GM18498 (cell line): Measurements from ENCODE around the gene SRGAP2B.
"Not testable (repeated sequence)": the region's sequence is repeated elsewhere in the genome, so short reads cannot be mapped to it uniquely, and the experiment has no call there.

Source experiments
- ATAC-seq: cut with Tn5 transposase; IDR thresholded peaks from one replicate; pipeline ENCODE4 v1.9.1; 2021; ENCODE audit warnings: mild to moderate bottlenecking, moderate library complexity; ENCODE audit not compliant: unreplicated experiment

The SRGAP2B gene

DNA sequence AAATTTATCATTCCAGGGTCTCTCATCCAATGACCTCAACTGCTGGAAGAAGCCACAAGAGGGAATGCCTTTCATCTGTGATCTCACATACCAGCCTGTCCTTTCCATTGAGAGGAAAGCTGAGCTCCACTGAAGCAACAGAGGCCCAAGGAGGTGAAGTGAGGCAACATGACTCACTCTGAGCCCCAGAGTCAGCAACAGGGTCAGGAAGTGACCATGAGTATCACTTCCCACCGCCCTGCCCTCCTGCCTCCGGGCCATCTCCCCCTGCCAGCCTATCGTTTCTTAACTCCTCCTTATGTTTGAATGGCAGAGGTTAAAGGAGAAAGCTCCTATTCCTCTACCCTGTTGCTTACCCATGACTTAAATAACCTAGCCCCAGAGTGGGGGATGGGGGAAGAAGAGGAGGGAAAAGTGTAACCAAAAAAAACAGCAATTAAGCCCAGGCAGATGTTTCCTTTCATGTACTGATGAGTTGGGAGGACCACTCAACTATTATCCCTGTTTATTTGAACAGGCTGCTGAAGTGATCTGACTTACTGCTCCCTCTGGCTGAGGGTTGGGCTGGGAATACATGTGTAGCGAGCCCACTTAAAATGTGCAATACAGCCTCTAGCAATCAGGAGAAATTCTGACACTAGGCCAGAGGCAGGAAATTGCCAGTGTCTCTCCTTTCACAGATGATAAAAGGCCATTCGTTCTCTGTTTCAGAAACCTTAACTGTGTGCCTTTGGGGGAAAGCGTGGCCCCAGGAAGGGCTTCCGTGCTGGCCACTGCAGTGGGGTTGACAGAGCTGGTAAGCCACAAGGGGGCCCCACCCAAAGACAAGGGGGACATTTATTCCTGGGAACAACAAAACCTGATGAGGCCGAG, 177.7 kb downstream of the SRGAP2B start:
- not testable (repeated sequence) for ATAC-seq

DNA sequence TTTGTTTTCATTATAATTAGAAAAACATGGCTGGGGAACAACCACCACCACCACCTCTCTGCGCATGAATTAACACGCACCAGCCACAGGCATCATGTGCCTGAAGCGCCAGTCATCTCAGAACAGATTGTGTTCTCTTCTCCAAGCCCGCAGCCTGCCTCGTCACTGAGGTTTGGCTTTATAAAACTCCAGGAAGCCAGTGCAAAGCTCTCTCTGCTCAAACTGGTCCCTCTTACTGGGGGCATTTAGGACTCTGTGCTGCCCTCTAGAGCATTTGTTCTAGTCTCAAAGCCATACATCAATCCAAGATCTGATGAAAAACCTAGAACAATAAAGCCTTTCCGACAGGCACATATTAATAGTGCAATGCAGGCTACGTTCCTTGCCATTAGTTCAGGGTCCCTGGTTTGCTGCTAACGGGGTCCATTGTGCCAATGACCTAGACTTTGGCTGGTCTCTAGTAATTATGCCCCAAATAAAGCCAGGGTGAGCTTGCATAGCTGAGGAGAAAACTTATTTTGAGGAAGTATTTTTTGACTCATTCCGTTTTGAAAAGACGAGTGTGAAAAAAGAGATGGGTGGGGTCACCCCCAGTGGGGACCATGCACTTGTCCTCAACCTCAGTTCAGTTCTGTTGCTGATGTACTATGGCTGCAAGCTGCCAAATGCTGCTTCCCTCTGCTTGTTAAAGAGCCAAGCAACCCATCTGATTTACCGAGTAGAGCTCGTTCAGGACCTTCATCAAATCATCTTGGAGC, 181.0 kb downstream of the SRGAP2B start:
- ATAC-seq = peak; percentile 72

DNA sequence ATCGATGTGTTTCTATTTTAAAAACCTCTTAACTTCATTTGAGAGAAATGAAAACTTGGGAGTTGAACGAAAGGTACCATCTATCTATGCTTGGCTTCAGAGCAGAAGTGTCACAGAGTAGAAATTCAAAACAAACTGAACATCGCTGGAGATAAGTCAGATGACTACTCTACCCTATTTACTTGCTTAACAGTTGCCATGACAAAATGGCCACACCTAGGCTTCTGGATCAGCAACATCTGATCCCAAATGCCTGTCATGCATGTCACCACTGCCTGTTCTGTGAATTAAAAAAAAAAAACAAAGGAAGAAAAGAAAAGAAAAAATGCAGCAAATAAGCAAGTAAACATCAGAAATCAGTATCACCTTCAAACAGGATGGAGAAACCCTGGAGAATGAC, 181.7 kb downstream of the SRGAP2B start:
- ATAC-seq = not testable (repeated sequence)

DNA sequence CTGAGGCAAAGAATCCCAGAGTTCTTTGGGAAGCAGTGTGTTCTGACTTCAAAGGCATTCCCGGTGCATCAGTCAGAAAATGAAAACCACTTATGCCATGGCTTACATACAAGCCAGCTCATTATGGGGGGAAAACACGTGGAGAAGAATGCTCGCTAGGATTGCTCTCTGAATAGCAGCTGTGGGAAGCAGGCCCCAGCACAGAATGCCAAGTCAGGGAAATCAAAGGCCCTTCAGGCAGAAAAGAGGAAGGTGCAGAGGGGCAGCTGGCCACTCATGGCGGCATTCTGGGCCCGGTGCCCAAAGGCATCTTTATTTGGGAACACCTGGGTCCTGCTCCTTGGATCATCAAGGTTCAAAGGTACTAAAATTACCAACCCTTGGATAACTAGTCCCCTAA, 184.4 kb downstream of the SRGAP2B start:
- not testable (repeated sequence) for ATAC-seq

DNA sequence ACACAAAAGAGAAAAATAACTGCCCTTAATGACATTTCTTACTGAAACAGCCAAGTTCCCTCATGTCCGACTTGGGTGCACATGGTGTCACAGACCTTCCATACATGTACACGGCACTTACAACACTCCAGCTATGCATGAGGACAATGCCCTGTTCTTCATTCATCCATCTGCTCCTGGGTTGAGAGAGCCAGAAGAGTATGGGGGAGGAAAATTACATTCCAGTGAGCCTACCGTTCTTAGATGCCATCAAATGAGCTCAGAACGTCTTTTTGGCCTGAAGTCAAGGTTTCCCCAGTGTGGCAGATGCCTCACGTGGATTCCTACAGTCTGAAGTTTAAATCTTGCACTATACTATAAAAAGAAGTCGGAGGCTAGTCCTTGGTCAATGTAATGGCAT, 194.3 kb downstream of the SRGAP2B start:
- not testable (repeated sequence) for ATAC-seq

DNA sequence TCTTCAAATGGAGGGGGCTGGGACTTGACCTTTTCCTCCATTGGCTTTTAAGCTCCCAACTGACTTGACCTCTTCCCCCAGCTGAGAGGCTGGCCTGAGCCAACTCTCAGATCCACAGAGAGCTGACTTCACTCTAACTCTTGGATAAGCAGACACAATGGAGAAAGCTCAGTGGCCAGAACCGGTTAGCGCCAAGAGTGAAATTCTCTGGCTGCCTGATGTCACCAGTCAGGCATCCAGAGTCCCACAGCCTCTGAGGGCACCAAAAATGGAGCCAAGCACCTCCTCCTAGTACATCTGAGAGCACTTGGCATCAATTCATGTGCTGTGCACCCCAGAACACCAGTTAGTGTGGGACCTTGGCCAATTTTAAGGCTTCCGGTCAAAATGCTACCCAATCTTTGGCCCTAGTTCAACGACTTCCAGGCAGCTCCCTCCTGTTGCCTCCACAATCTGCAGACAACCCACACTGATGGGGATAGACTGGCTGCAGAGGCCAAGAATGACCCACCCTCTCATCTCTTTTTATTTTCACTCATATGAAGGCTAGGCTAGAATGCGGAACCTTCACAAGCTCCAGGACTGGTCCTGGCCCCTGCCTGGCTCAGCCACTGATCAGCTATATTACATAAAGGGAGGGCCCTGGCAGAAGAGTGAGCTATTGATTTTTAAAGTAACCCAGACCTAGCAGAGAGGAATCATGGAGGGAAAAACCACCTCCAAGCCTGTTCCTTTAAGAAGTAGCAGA, 200.5 kb downstream of the SRGAP2B start:
- ATAC-seq = not testable (repeated sequence)

DNA sequence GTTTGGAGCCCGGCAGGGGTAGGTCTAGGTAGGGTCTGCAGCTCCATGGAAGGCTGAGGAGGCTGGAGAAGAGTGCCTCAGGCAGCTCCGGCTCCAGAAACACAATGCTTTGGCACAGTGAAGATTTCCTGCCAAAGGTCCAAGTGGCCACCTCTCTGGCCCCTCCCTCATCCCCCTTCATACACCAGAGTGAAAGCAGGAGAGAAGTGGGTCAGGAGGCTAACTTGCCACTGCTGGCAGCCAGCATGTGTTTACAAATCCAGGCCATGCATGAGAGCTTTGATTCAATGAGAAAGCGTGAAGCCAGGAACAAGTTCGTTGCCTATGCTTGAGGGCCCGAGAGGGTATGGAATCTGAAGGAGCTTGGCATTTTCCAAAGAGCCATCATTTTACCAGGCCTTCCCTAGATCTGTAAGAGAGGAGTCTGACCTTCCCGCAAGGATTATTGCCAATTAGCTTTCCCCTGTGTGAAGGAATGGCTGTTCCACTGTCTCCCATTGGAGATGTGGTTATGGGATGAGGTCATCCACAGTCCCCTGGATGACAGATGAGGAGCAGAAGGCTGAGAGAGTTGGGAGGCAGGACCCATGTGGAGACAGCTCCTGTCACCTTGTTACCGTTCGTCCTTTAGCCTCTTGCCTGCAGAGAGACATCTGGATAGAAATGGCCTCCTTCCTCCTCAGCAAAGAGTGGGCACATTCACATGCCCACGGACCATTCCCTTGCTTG, 201.3 kb downstream of the SRGAP2B start:
- ATAC-seq = not testable (repeated sequence)

DNA sequence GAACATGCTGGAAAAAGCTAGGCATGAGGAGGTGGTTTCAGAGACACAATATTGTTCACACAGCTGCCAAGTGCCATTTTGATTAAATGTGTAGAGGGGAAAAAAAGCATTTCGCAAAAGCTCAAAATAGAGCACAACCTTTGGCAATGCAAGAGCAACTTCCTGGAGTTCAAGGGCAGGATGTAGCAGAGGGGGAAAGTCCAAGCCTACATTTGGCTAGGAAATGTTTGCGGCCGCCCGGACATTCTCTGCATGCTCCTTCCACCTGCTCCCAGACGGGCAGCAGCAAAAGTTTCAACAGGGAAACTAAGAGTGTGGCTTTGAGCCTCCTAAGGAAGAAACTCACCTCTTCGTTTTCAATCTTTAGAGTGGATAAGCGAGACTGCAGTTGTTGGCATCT, 202.1 kb downstream of the SRGAP2B start:
- ATAC-seq = not testable (repeated sequence)

DNA sequence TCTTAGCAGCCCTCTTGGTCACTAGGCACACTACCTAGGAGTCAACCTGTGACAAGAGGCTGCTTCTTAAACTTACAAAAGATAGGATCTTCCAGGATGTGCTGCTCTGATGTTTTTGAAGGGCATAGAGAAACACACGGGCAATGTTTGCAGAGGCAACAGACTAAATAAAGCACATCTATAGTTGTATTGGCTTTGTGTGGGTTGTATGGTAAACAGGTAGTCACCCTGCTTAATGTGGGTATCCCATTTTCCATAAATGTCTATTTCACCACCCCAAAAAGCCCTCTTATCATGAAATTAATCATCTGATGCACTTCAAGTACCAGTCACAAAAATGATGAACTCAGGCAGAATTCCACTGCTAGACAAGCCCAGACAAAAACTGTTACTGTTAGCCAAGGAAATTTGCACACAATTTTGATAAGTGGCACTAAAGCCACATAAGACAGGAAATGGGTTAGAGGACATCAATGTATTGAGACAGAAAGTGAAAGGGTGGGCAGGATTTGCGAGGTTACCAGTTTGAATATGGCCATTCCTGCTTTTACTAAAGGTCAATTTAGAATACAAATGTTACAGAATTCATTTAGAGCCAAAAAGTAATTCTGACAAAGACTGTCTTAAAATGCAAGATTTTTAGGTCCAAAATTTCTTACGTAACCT, 205.5 kb downstream of the SRGAP2B start:
- not testable (repeated sequence) for ATAC-seq

DNA sequence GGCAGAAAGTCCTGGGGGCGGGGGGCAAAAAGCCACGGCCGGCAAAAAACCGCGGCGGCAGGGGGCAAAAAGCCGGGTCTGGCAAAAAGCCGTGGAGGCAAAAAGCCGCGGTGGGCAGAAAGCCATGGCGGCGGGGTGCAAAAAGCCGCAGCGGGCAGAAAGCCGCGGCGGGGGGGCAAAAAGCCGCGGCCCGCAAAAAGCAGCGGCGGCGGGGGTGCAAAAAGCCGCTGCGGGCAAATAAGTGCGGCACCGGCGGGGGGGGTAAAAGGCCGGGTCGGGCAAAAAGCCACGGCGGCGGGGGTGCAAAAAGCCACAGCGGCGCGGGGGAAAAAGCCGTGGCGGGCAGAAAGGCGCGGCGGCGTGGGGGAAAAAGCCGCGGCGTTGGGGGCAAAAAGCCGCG, 212.1 kb downstream of the SRGAP2B start:
- ATAC-seq = not testable (repeated sequence)

DNA sequence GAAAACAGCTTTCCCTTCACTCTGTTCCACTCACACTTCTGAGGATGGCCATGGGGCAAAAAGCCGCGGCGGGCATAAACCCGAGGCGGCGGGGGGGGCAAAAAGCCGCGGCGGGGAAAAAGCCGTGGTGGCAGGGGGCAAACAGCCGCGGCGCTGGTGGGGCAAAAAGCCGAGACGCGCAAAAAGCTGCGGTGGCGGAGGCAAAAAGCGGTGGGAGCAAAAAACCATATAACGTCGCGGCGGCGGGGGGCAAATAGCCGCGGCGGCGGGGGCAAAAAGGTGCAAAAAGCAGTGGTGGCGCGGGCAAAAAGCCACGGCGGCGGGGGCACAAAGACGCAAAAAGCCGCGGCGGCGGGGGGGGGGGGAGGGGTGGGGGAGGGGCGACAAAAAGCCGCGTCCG, 212.8 kb downstream of the SRGAP2B start:
- ATAC-seq = not testable (repeated sequence)

DNA sequence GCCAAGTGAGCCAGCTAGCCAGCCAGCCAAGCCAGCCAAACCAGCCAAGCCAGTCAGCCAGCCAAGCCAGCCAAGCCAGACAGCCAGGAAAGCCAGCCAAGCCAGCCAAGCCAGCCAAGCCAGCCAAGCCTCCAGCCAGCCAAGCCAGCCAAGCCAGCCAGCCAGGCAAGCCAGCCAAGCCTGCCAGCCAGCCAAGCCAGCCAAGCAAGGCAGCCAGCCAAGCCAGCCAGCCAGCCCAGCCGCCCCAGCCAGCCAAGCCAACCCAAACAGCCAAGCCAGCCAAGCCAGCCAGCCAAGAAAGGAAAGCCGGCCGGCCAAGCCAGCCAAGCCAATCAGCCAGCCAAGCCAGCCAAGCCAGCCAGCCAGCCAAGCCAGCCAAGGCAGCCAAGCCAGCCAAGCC, 236.5 kb downstream of the SRGAP2B start:
- not testable (repeated sequence) for ATAC-seq
